ENCODE data around the gene SNX6.
"Not testable (repeated sequence)": the region's sequence is repeated elsewhere in the genome, so short reads cannot be mapped to it uniquely, and the experiment has no call there.

SNX6 gene

GRCh38 chr14:34538871-34539406 lies 91.0 kb downstream of the SNX6 start:
- CTCF ChIA-PET, result interaction anchor here (1.1 kb wide), 1 partner anchor 18 kb away, joined by 3 read pairs; no protein-coding TSS in a partner anchor
- POLR2A ChIA-PET, result interaction anchor here (0.7 kb wide), 1 partner anchor 84 kb away, joined by 3 read pairs; no protein-coding TSS in a partner anchor

GRCh38 chr14:34538096-34538495 lies 91.9 kb downstream of the SNX6 start:
- CTCF ChIA-PET, result interaction anchor here (1.1 kb wide), 1 partner anchor 18 kb away, joined by 3 read pairs; no protein-coding TSS in a partner anchor
- DNase-seq (ENCODE audit: extremely low spot score), result not testable (repeated sequence)
- POLR2A ChIA-PET, result interaction anchor here (0.7 kb wide), 1 partner anchor 83 kb away, joined by 3 read pairs; no protein-coding TSS in a partner anchor

More at GRCh38 chr14:34538871-34539406, 91.0 kb downstream of the SNX6 start:
- no peak for TF ChIP-seq LEF1 (IDR thresholded peaks at IDR 0.05; ENCODE audit: borderline replicate concordance)
- no peak for TF ChIP-seq ARNT (IDR thresholded peaks at IDR 0.05)
- TF ChIP-seq SP1 (IDR thresholded peaks at IDR 0.05), result no peak
- TF ChIP-seq NFRKB (IDR thresholded peaks at IDR 0.05), result no peak
- TF ChIP-seq FOXM1 (IDR thresholded peaks at IDR 0.05; ENCODE audit: borderline replicate concordance), result no peak
- TF ChIP-seq TARDBP (IDR thresholded peaks at IDR 0.05), result no peak
- DNase-seq (ENCODE audit: extremely low spot score), result no peak

GRCh38 chr14:34537677-34538009 lies 92.3 kb downstream of the SNX6 start:
- ChIA-PET CTCF (no interaction called here), POLR2A (no interaction called here)
- DNase-seq (ENCODE audit: extremely low spot score), result no peak
- TF ChIP-seq NFRKB (IDR thresholded peaks at IDR 0.05), result no peak
- TF ChIP-seq CTBP1 (IDR thresholded peaks at IDR 0.05; ENCODE audit: borderline replicate concordance), result no peak
- no peak for TF ChIP-seq ARNT (IDR thresholded peaks at IDR 0.05)
- no peak for TF ChIP-seq TARDBP (IDR thresholded peaks at IDR 0.05)
- no peak for TF ChIP-seq ELF4 (IDR thresholded peaks at IDR 0.05)
- TF ChIP-seq FOXA1 (IDR thresholded peaks at IDR 0.05), result no peak
- no peak for TF ChIP-seq SP1 (IDR thresholded peaks at IDR 0.05)
- TF ChIP-seq FOXM1 (IDR thresholded peaks at IDR 0.05; ENCODE audit: borderline replicate concordance), result no peak
- TF ChIP-seq, protein P1, sequence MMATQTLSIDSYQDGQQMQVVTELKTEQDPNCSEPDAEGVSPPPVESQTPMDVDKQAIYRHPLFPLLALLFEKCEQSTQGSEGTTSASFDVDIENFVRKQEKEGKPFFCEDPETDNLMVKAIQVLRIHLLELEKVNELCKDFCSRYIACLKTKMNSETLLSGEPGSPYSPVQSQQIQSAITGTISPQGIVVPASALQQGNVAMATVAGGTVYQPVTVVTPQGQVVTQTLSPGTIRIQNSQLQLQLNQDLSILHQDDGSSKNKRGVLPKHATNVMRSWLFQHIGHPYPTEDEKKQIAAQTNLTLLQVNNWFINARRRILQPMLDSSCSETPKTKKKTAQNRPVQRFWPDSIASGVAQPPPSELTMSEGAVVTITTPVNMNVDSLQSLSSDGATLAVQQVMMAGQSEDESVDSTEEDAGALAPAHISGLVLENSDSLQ (IDR thresholded peaks at IDR 0.05), result no peak

DNA sequence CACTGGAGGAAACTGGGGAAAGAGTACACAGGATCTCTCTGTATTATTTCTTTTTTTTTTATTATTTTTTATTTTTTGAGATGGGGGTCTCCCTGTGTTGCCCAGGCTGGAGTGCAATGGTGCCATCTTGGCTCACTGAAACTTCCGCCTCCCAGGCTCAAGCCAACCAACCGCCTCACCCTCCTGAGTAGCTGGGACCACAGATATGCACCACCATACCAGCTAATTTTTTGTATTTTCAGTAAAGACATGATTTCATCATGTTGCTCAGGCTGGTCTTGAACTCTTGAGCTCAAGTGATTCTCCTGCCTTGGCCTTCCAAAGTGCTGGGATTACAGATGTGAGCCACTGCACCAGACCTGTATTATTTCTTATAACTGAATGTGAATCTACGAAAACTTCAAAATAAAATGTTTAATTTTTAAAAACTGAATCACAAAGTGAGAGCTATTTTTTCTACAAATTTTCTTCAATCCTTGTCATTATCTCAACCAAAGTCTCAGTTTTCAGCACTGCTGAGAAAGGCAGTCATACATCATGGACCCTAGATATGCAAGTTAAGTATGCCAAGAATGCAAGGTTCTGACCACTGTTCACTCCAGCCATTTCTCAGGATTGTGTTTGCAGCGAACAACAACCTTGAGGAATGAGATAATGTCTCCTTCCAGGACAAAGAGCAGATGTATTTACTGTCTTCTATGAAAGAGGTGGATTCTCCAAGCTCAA lies 92.8 kb downstream of the SNX6 start:
- no peak for TF ChIP-seq CTBP1 (IDR thresholded peaks at IDR 0.05; ENCODE audit: borderline replicate concordance)
- TF ChIP-seq FOXK2 (IDR thresholded peaks at IDR 0.05), result no peak
- CTCF ChIA-PET, result no interaction called here
- POLR2A ChIA-PET, result no interaction called here
- DNase-seq (ENCODE audit: extremely low spot score), result no peak

GRCh38 chr14:34527591-34527990 lies 102.4 kb downstream of the SNX6 start:
- POLR2A ChIA-PET, result no interaction called here
- CTCF ChIA-PET, result no interaction called here
- no peak for TF ChIP-seq BHLHE40 (IDR thresholded peaks at IDR 0.05; ENCODE audit: borderline replicate concordance)
- no peak for TF ChIP-seq ELF4 (IDR thresholded peaks at IDR 0.05)
- TF ChIP-seq TARDBP (IDR thresholded peaks at IDR 0.05), result no peak
- no peak for TF ChIP-seq ZNF384 (IDR thresholded peaks at IDR 0.05)
- TF ChIP-seq ARNT (IDR thresholded peaks at IDR 0.05), result no peak
- no peak for TF ChIP-seq SUZ12 (IDR thresholded peaks at IDR 0.05)
- no peak for TF ChIP-seq FOXK2 (IDR thresholded peaks at IDR 0.05)
- no peak for TF ChIP-seq SP1 (IDR thresholded peaks at IDR 0.05)
- no peak for TF ChIP-seq CTBP1 (IDR thresholded peaks at IDR 0.05; ENCODE audit: borderline replicate concordance)
- no peak for TF ChIP-seq HDGF (IDR thresholded peaks at IDR 0.05; ENCODE audit: borderline replicate concordance)
- no peak for TF ChIP-seq LEF1 (IDR thresholded peaks at IDR 0.05; ENCODE audit: borderline replicate concordance)
- no peak for TF ChIP-seq FOXA1 (IDR thresholded peaks at IDR 0.05)
- TF ChIP-seq, protein P1 (IDR thresholded peaks at IDR 0.05), result no peak
- no peak for TF ChIP-seq NFRKB (IDR thresholded peaks at IDR 0.05)
- no peak for TF ChIP-seq L3MBTL2 (conservative IDR thresholded peaks at IDR 0.05)
- TF ChIP-seq FOXM1 (IDR thresholded peaks at IDR 0.05; ENCODE audit: borderline replicate concordance), result no peak
- no peak for DNase-seq (ENCODE audit: extremely low spot score)

GRCh38 chr14:34524216-34524615 lies 105.7 kb downstream of the SNX6 start:
- POLR2A ChIA-PET; CTCF ChIA-PET; DNase-seq (ENCODE audit: extremely low spot score): not testable (repeated sequence)

- ChIA-PET CTCF (no interaction called here), POLR2A (no interaction called here)
- no peak for DNase-seq (ENCODE audit: extremely low spot score)
These were observed 107.5 kb downstream of the SNX6 start for GRCh38 chr14:34522496-34522895.

DNA sequence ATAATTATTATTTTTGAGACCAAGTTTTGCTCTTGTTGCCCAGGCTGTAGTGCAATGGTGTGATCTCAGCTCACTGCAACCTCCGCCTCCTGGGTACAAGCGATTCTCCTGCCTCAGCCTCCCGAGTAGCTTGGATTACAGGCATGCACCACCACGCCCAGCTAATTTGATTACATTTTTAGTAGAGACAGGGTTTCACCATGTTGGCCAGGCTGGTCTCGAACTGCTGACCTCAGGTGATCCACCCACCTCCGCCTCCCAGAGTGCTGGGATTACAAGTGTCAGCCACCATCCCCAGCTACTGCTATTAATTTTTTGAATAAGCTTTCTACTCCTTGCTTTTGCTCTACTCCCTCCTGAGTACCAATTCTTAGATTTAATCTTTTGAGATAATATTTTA lies 108.9 kb downstream of the SNX6 start:
- DNase-seq (ENCODE audit: extremely low spot score); POLR2A ChIA-PET: not testable (repeated sequence)
- CTCF ChIA-PET, result interaction anchor here (1.1 kb wide), 1 partner anchor 17 kb away, joined by 3 read pairs; no protein-coding TSS in a partner anchor

More at GRCh38 chr14:34522496-34522895, 107.5 kb downstream of the SNX6 start:
- TF ChIP-seq HDGF (IDR thresholded peaks at IDR 0.05; ENCODE audit: borderline replicate concordance), result no peak
- no peak for TF ChIP-seq NFRKB (IDR thresholded peaks at IDR 0.05)
- TF ChIP-seq SUZ12 (IDR thresholded peaks at IDR 0.05), result no peak
- no peak for TF ChIP-seq ZNF384 (IDR thresholded peaks at IDR 0.05)
- TF ChIP-seq LEF1 (IDR thresholded peaks at IDR 0.05; ENCODE audit: borderline replicate concordance), result no peak
- TF ChIP-seq SP1 (IDR thresholded peaks at IDR 0.05), result no peak
- TF ChIP-seq FOXK2 (IDR thresholded peaks at IDR 0.05), result no peak
- TF ChIP-seq, protein P1 (IDR thresholded peaks at IDR 0.05), result no peak
- TF ChIP-seq L3MBTL2 (conservative IDR thresholded peaks at IDR 0.05), result no peak
- TF ChIP-seq FOXA1 (IDR thresholded peaks at IDR 0.05), result no peak
- no peak for TF ChIP-seq ARNT (IDR thresholded peaks at IDR 0.05)

GRCh38 chr14:34520304-34520970 lies 109.5 kb downstream of the SNX6 start:
- DNase-seq (ENCODE audit: extremely low spot score); POLR2A ChIA-PET: not testable (repeated sequence)
- CTCF ChIA-PET, result interaction anchor here (1.1 kb wide), 1 partner anchor 18 kb away, joined by 3 read pairs; no protein-coding TSS in a partner anchor
